Left cardiac atrium (tissue), 4 donors: Measurements from ENCODE around the gene COL5A1. TPM values are rescaled to one million over a fixed set of nuclear protein-coding genes. Genes with fewer than 3 reads are reported as not detected.
A peak's percentile ranks its signal among the peaks of the same experiment; 100 is the strongest.
"Not testable (repeated sequence)": the region's sequence is repeated elsewhere in the genome, so short reads cannot be mapped to it uniquely, and the experiment has no call there.

Experiments used
- ATAC-seq, 2 donors: fragments of 200-7000 bp; cut with Tn5 transposase; one replicate each; pipeline ENCODE4 v1.9.1; 2020; ENCODE audit warnings: mild to moderate bottlenecking in 2 of 2, moderate library complexity in 2 of 2
- DNase-seq: peaks from one replicate; pipeline ENCODE4 v3.0.0-alpha.2; 2020
- intact Hi-C, 2 donors: fragments of 100-400 bp; cut with DNase I; formaldehyde crosslinking; loops; one replicate each; pipeline versions ENCODE4 v1.14.1 to v1.15.1; 2022 to 2023
- total RNA-seq, 2 donors: library from RNA; stranded (reverse); fragmentation: NEBNext Ultra II Directional; extraction: Animal tissue kit (Norgen Biotek cat#: 25700); gene quantifications; one replicate each; pipeline ENCODE4 v1.2.1, GENCODE V29; 2021
- donor health status: DM: no; HTN: yes; CAD: no.
- donor health status: DM: no; HTN: yes; CAD: no; lungs with severe emphysema.
- donor health status: DM: yes; HTN: yes; CAD: no.
- donor health status: Dilated cardiomyopathy.

The COL5A1 gene
- total RNA-seq, 2 donors from 2014 or later, result 29.8 to 35.2 TPM

DNA sequence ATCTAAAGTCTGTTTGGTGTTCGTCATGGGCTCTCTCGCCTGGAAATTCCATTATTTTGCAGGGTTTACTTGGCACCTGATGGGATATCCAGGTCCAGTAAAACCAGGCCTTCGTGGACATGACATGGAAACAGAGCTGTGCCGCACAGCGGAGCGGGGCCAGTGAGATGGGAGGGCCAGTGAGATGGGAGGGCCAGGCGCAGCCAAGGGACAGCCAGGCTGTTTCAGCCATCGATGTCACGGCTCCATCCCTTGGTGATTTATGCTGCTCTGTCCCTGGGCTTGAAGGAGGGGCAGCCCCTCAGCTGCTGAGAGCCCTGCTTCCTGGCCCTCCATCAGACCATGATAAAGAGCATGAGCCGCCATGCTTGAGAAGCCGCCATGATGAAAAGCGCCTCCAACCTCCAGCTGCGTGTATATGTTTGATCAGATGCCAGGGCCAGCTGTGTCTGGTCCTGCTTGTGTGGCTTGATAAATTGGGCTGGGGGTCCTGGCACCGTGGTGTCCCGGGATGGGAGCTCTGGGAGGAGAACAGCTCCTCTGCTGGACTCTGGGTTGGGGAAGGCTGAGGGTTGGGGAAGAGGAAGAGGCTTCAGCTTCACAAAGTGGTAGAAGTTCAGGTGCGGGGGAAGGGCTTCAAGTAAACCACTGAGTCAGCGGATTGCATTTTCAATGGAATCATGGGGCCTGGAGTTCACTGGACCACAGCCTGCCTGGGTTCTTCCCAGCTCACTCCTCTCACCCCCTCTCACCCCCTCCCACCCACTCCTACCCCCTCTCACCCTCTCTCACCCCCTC lies 6.1 kb upstream of the COL5A1 start:
- DNase-seq, result peak; percentile 5
- intact Hi-C loops, result no loop called here

DNA sequence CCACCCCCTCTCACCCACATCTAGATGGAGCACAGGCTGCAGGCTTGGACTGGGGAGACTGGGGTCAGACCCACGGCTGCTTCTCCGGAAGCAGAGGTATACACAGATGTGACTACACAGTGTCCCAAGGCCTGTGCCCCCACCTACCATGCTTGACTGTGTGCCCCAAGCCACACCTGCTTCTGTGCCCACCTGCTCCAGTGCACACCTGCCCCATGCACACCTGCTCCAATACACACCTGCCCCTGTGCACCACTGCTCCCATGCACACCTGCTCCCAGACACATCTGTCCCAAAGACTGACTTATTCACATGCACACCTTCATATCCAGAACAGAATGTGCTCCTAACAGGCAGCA lies 5.5 kb upstream of the COL5A1 start:
- intact Hi-C loops, result no loop called here
- DNase-seq (no peak), ATAC-seq (no peak)

More for the DNA sequence above, 6.1 kb upstream of the COL5A1 start:
- no peak for ATAC-seq

DNA sequence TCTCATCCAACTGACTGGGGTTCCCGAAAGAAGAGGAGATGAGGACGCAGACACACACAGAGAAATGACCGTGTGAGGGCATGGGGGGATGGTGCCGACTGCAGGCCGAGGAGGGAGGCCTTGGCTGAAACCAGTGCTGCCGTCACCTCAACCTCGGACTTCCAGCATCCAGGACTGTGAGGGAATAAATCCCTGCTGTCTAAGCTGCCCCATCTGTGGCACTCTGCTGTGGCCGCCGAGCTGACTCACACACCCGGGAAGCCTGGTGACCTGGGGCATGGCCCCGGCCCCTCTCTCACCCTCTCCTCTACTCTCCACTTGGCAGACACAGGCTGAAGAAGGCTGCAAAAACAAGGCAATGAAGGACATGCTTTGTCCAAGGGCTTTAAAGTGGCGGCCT lies 4.4 kb upstream of the COL5A1 start:
- no peak for ATAC-seq
- intact Hi-C loops, result no loop called here
- DNase-seq, result peak; percentile 3

DNA sequence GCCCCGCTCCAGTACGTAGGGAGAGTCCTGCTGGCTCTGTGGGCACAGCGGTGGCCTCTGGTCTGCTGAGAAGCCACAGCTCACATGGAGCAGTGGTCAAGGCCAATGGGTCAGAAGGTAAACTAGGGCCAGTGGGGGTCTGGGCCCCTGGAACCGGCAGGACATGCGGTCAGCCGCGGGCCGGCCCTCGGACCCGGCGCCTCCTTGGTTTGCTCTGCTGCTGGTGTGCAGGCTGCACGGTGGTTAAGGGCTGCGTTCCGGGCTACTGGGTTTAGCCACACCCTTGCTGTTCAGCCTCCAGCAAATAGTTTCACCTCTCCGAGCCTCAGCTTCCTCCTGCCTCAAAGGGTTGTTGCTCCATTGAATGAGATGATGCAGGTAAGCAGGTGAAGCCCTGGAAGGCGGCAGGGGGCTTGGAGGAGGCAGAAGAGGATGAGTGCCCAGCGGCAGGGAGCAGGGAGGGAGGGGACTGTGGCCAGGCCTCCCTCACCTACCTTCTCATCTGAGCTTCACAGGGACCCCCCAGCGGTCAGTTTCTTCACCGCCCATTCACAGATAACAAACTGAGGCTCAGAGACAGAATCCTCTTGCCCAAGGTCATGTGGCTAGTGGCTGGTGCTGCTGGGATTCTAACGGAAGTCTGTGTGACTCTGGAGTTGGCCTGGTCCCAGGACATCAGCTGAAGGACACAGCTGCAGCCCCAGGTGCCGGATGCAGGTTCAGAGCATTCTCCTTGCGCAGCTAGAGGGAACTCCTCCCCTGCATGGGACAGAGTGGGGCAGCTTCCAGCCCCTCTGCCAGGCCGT lies 3.7 kb upstream of the COL5A1 start:
- peak; percentile 9 for DNase-seq
- intact Hi-C loops, result no loop called here
- ATAC-seq, result no peak

DNA sequence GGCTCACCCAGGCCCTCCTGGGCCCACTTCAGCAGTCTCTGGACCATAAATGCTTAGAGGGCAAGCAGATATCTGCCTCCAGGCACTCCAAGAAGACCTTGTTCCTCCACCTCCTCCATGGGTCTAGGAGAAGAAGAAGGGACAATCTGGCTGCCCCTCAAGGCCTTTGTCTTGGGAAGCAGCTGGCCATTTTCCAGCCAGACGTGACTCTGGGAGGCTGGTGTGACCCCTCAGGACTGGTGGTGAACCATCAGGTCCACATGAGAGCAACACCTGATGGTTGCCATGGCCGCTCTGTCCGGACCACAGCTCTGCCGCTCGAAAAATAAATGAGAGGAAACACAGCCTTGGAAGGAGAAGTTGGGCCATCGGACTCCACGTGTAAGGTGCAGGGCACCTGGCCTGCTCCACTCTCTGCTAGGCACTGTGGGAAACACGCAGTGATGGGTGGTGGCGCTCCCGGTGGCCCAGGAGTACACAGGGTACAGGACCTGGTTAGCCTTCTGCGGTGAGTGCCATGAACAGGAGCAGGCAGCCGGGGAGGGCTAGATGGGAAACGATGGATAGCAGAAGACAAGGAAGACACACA lies 3.0 kb upstream of the COL5A1 start:
- intact Hi-C loops, result no loop called here
- ATAC-seq, result no peak
- DNase-seq, result no peak

DNA sequence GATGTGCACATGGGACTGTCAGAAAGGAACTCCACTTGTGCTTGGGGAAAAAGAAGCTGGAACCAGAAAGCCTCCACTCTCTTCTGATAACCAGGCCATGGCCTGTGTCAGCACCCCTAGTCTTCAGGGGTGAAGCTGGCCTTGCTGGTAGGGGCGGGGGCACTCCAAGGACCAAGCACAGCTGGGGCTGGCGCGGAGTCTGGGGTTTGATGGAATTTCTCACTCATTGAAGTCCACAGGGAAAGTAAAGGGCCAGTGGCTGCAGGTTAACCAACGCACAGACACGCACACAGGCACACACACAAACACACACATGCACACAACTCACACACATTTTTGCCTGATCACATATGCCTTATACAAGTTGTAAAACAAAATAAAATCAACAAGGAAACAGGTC lies 1.6 kb upstream of the COL5A1 start:
- ATAC-seq, result no peak
- intact Hi-C loops, result no loop called here
- DNase-seq, result no peak

DNA sequence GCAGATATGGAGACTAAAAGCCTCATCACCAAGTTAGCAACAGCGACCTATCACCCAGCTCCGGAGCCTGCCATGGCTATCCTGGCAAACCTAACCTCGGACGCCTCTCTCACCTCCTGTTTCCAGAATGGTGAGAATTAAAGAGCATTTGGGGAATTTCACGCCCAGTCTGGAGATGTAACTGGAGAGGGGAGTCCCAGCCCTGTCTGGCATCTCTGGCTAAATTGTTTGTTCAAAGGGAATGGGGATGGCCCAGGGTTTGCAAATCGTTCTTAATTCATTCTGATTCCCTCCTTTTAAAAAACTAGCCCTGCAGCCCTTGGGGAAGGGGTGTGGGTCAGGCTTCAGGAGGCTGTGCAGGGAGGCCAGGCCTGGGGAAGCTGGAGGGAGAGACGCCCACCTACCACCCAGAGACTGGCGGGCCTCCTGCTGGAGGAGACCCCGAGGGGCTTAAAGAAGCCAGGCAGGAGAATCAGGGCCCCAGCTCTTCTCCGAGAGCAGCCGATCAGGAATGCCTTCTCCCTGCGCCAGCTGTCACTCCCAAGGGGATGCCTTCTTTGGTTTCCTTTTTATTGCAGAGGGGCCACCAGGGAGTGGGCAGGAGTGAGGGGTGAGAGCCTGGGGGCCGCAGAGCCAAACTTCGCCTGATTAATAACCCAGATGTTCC lies 964 bp upstream of the COL5A1 start:
- ATAC-seq, result no peak
- DNase-seq, result no peak
- intact Hi-C loops, result no loop called here

DNA sequence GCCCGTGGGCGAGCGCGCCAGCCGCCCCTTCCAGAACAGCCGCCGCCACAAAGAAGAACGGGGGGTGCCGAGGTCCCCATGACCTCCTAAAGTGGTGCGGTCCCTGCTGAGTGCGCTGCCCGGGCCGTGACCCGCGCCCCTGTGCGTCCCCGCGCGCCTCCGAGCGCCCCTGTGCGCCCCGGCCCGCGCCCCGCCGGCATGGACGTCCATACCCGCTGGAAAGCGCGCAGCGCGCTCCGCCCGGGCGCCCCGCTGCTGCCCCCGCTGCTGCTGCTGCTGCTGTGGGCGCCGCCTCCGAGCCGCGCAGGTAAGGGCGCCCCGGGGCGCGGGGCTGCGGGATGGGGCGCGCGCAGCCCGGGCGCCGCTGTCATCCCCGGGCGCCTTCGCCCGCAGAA lies 384 bp downstream of the COL5A1 start:
- intact Hi-C loops, result no loop called here
- ATAC-seq (no peak), DNase-seq (no peak)

DNA sequence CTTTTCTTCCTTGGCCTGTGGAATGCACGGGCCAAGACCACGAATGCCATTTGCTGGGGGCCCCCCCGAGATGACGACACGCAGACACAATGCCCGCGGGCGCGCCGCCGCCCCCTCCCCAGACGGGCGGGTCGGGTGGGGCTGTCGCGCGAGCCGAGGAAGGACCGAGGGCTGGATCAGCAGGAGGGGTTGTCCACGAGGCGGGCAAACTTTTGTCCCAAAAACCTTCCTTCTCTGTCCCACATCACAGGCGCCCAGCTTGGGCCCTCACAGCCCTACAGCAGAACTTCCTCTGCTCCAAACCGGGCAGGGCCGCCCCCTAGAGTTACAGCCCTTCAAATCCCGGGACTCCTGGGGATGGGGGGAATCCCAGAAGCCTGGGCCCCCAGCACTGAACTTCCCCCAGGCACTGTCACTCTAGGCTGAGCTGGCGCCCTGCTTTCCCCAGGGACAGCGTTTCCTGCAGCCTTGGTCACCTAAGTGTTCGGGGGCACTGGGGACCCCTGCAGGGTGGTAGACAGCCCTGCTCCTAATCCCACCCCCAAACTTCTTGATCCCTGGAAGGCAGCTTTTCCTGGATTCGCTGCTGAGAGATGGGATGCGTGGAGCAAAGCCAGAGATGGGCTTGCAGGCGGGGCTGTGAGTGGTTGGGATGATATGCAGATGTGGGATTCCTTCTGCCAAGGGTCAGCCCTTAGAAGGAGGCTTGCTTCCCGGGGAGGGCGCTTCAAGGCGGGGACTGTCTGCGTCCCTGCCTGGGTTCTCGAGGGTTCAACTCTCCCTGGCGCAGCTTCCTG lies 980 bp downstream of the COL5A1 start:
- intact Hi-C loops, result no loop called here
- peak; percentile 17 to 25 for ATAC-seq
- peak; percentile 68 for DNase-seq

DNA sequence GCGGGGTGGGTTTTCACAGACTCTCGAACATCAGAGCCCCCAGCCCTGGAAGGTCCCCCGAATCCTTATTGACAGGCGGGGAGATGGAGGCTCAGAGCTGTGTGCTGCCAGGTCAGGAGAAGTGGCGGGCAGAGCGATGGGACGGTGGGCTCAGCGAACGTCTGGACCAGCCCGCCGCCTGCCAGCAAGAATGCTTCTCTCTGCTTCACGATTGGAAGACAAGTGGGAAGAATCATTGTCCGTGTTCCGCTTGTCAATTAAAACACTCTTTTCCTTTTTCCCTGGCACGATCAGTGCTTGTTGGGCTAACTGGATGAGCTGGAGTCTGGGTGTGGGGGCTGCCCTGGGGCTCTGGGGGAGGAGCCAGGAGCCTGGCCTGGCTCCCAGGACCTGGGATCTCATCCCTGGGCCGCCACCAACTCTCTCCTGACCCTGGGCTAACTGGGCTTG lies 1.6 kb downstream of the COL5A1 start:
- DNase-seq (no peak), ATAC-seq (no peak)
- intact Hi-C loops, result no loop called here

DNA sequence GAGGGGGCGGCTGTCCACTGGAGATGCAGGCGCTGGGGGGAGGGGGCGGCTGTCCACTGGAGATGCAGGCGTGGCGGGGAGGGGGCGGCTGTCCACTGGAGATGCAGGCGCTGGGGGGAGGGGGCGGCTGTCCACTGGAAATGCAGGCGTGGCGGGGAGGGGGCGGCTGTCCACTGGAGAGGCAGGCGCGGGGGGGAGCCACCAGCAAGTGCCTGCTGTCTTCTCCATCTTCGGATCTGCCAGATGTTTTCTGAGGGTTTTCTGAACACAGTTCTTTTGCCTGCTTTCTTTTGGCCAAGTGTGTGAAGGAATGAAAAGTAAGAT lies 2.8 kb downstream of the COL5A1 start:
- DNase-seq, intact Hi-C loops, ATAC-seq: not testable (repeated sequence)

DNA sequence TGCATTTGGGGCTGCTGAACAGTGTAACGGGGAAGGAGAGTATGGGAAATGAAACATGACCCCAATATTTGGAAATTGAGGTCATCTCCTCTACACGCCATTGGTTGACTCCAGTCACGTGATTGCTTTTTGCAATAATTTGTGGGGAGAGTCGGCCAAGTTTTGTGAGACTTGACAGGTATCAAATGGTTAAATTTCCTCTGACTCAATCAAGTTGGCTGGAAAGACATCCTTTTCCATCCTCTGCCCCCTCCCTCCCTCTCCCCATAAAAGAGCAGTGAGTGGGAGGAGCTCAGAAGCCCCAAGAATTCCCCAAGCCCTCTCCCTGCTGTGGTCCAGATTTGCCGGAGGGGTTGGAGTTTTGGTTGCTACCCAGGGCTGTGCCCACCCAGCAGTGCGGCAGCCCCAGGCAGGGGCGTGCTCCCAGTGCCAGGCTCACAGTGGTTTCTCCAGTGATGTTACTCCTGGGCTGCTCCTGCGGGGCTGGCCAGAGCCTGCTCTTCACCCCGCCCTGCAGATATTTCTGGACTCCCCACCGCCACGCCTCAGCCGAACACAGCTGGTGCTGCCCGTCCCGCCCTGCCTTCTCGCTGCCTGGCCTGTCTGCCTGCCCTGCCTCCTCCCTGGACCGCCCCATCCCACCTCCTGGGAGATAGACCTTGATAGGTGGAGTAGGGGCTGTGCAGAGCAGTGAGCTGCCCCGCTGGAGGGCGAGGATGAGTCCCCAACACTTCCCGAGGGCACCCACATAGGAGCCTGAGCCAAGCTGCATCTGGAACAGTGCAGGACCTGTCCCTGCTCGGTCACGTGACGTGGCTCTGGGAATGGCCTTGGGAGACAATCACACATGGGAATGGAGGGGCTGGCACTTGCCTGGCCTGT lies 3.4 kb downstream of the COL5A1 start:
- intact Hi-C loops, result no loop called here
- ATAC-seq, result peak; percentile 49 to 72
- peak; percentile 78 for DNase-seq

DNA sequence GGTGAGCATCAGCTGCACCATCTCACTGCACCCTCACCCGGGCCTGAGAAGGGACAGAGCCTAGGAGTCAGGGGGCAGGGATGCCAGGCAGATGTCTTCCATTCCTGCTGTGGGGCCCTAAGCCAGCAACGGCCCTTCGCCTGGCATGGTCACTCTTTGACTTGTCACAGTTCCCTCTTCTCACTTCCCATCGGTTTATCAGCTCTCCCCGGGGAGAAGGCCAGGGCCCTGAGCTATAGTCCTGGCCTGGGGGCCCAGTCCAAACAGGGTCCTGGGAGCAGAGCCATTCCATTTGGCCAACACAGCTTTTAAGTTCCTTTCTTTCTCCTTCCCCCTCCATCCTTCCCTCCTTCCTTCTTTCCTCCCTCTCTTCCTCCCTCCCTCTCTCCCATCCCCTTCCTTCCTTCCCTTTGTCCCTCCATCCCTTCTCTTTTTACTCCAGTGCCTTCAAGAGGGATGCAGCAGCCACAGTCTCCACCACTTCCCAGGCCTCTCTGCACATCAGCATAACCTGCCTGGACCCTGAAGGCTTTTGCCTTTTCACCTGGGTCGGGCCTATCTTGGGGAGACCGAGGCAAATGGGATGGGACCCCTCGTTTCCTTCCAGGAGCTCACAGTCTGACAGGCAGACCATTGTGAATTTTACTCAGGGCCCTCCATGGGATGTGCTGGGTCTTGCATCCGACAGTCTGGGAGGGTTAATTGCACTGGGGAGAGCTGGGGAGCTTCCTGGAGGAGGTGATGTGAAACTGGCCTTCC lies 4.2 kb downstream of the COL5A1 start:
- intact Hi-C loops, result no loop called here
- DNase-seq, result no peak
- ATAC-seq, result no peak

DNA sequence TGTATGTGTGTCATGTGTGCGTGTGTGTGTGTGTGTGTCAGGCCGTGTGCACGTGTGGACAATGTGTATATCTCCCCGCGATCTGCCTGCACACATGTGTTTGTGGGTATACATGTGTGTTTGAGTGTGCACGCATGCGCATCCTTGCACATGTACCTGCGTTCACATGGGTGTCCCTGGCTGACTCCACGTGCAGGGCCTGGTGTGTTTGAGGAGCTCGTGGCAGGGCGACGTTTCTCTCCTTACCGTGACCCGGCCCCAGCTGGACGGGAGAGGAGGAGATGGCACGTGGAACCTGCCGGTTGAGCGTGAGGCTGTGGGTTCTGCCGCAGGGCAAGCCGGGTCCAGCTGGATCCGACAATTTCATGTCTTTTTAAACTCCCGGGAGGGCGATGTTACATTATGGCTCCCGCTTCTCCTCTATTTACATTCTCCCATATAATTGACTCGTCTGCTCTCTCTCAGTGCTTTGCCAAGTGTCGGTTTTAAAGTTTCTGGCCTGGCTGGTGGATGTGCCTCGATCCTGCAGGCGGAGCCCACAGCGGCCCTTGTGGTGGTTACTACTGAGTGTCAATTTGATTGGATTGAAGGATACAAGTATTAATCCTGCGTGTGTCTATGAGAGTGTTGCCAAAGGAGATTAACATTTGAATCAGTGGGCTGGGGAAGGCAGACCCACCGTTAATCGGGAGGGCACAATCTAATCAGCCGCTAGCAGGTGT lies 5.9 kb downstream of the COL5A1 start:
- no peak for ATAC-seq
- intact Hi-C loops, result no loop called here
- DNase-seq, result no peak

DNA sequence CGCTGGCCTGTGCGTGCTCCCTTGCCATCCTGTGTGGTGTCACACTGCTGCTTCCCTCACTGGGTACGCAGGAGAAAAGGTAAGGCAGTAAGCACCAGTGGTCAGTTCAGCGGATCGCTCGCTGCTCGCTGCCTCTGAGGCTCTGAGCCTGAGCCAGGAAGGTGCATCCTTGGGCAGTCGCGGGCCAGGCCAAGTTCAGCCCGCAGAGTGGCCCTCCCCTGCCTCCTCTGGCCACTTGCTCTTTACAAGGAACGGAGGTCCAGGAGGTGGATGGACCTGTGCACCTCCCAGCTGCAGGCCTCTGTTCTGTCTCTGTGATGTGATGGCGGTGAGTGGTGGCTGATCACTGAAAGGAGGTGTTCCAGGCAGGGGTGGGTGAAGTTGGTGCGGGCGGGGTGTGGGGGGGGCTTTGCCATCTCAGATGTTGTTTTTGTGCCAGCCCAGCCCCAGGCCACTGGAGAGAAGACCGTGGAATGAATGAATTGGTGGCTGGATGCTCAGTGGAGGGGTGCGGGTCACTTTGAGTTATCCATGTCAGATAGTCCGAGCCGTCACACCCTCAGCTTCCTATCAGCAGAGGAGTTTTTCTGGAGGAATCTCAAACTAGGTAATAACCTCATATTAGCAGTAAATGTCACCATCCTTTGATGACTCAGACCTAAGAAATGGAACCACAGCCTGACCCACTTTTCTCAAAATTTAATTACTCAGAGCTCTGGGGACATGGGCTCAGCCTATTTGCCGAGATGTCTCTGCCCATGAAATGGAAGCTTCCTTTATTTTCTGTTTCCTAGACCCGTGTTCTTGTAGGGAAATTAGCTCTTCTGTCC lies 7.3 kb downstream of the COL5A1 start:
- intact Hi-C loops, result no loop called here
- DNase-seq (no peak), ATAC-seq (no peak)
